Subcutaneous preadipocyte (primary cell): Measurements from ENCODE around the gene BRSK1. TPM values are rescaled to one million over a fixed set of nuclear protein-coding genes. Genes with fewer than 3 reads are reported as not detected.

ENCODE experiments used
- small RNA-seq: library from RNA; depleted of rRNA; stranded (forward); fragments of <200 nt; gene quantifications from one replicate; pipeline ENCODE3, GENCODE V24; 2012
- total RNA-seq: library from RNA; depleted of rRNA; stranded (reverse); fragments of >200 nt; gene quantifications from 2 replicates; pipeline ENCODE4 v1.2.3, GENCODE V29; 2012

Gene BRSK1
- total RNA-seq, result 0.59 and 1.8 TPM in 2 replicates

DNA sequence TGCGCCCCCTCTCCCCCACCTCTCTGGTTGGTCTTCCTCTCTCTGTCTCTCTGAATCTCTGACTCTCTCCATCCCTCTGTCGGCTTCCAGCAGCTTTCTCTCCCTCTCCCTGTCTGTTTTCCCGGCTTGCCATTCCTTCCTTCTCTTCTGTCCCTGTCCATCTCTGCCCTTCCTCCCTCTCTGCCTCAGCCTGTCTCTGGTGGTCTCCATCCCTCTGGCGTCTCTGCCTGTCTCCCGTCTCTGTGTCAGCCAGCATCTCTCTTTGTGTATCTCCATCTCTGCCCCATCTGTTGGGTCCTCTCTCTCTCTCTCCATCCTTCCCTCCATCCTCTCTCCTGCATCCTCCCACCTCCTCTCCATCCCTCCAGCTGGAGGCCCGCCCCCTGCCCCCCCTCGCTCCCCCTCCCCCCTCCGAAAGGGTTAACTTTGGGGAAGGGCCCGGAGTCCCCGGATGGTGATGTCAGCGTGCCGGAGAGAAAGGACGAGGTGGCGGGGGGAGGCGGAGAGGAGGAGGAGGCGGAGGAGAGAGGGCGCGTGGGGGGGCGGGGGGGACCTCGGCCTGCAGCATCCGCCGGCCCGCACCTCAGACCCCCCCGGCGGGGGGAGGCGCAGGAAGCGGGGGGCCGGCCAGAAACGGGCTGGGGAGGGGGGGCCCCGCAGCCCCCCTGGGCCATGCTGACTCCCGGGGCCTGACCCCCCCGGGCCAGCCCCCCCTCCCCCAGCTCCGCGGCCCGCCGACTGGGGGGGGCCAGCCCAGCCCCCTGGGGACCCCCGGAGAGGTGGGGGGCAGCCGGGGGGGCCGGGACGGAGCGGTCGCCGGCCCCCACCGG, at the start of gene BRSK1:
Gene BRSK1, plus strand, starts transcription at position 450 of the 830 bp plus-strand sequence. CDS start 446 bp downstream, outside the sequence.

DNA sequence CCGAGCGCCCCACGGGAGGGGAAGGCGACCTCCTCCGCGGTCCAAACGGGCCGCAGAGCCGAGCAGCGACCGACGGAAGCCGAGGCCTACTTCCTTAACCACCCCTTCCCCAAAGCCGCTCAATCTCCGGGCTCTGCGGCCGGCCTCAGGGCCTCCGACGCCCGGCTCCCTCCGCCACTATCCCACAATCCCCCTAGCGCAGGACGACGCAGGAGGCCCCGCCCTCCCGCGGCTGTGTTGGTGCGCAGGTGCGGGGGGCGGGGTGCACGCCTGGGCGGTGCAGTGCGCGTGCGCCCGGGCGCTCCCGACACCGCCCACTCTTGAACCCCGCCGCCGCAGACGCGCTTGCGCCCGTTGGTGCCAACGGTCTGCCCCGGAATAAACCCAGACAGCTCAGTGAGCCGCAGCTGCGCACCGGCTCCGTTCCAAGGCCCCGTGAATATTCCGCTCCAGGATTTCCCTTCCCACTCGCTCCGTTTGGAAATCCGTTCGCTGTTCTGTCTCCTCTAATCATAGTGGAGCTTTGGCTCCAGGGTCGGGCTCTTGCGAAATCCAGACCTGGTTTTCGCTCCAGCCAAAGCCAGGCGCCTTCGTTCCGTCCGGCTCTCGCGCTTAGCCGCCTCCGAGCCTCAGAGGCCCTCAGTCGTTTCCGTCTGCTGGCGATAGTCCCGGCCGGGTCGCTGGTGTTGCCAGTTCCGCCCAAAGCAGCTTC, 24.8 kb upstream of the BRSK1 start, which contains the start of gene PPP6R1:
Gene PPP6R1, minus strand, starts transcription at position 190 of the 712 bp plus-strand sequence. CDS start 11,914 bp downstream, outside the sequence.

DNA sequence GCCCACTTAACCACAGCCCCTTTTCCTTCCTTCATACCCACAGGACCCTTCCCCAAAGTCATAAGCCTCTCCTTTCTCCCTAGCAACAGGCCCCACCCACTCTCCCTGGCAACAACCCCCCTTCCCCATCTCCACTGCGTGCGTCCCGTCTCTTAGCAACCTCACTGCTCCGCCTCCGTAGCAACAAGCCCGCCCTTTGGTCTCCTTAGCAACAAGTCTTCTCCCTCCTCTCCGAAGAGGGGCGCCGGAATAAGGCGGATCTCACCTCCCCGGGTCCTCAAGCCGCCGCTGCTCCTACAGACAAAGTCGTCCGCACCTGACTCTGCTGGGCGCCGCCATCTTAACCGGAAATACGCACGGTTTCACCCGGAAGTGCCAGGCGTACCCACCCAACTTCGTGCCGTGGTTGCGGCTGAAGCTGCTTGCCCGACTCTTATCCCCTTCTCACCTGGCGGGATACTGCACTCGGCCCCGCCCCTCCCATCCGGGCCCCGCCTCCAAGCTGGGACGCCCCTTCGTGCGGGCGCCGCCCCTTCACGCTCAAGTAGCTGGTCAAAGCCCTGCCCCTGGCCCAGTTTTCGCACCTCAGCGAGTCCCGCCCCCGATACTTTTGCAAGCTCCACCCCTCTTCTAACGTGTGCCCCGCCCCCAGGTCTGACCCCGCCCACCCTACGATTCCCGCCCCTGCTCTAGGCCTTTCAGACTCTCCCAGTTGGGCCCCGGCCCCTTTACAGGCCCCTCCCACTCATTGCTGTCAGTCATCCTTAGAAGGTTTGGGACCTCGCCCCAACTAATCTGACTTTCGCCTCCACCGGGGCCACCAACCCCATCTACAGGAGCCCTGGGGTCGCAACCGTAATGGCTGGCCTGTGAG, 3.8 kb upstream of the BRSK1 start, which contains the start of gene HSPBP1:
Gene HSPBP1, minus strand, starts transcription at position 341 of the 874 bp plus-strand sequence. CDS start 502 bp downstream, outside the sequence.

DNA sequence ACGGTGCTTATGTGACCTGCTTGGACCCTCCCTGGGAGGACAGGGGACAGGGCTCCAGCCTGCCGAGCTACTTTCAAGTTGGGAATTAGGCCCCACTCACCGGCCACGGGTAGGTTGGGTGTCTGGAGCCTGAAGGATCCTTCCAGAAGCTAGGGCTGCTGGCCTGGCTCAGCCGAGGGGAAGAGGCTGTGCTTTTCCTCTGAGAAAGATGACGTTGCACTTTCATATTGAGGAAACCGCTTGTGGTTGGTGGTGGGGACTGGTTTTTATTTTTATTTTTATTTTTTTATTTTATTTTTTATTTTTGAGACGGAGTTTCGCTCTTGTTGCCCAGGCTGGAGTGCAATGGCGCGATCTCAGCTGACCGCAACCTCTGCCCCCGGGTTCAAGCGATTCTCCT, 41.4 kb downstream of the BRSK1 start, which contains the start of gene TMEM150B:
Gene TMEM150B, minus strand, starts transcription at position 170 of the 400 bp plus-strand sequence. CDS start 4,305 bp downstream, outside the sequence.

DNA sequence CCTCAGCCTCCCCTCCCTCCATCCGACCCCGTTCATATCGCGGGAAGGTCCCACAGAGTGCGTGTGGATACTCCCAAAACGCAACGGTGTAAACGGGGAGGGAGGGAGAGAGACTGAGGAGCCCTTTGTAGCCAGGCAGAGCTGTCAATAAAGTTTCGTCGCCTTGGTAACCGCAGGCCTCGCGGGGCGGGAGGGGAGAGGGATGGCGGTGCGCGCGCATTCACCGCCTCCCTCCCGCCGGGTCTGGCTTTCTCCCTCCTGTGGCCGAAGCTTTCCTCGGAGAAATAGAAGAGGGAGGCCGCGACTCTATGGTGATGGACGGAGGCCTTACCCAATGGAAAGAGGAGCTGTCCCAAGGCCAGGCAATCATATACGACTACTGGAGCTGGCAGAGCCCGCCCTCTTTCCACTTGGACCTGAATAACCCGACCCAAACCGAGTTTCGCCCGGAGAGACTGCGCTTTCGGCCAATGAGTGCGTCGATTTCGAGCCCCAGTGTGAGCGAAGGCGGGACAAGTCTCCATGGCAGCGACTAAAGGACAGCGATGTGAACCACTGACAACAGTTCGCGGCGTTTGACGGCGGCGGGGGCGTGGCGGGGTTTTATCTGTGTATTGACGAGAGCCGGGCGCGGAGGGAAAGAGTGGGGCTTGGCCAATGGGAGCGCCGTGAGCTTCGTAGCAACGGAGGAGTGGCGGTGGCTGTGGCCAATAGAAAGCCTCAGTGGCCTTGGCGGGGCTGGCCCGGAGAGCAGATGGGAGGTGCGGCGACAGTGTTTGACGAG, 55.5 kb downstream of the BRSK1 start, which contains the start of gene KMT5C:
Gene KMT5C, plus strand, starts transcription at position 772 of the 784 bp plus-strand sequence. CDS start 2,061 bp downstream, outside the sequence.

DNA sequence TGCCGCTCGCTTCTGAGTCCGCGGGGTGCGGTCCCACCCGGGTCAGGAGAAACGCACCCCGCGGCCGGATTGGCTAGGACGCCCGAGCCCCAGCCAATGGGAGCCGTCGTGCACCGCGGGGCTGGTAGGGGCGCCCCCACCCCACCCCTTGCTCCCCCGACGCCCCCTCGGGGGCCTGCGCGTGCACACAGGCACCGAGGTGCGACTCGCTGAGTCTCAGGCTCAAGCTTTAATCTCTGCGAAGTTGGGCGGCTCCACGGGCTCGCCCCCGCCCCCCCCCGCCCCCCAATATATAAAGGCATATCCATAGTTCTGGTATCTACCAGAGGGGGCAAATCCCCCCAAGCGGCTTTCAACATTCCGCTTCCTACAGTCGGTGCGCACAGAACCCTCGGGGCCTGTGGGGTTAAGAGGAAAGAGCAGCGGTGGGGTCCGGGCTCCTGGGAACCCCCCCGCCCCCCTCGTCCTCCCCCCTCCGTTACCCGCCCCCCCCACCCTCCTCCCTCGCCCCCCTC, 71.0 kb downstream of the BRSK1 start, which contains the start of gene COX6B2:
Gene COX6B2, minus strand, starts transcription at position 22 of the 515 bp plus-strand sequence. CDS start 198 bp downstream, outside the sequence.

Small RNAs within 50 kb of the gene (small RNA-seq; reads per million reads assigned to genes)
- gene MIR6802 (0.11 reads per million), gene MIR6803 (not detected)

Other genes starting within 250 kb of the BRSK1 start
- gene GP6, start 245.7 kb upstream of the BRSK1 start, total RNA-seq, result not detected in 2 replicates
- gene RDH13, start 220.8 kb upstream of the BRSK1 start, total RNA-seq, result 11.0 and 14.3 TPM in 2 replicates
- 0.98 TPM in 1 of 2 replicates, not detected in the other for gene EPS8L1, start 208.1 kb upstream of the BRSK1 start, total RNA-seq
- gene PPP1R12C, start 166.4 kb upstream of the BRSK1 start, total RNA-seq, result 39.3 and 55.1 TPM in 2 replicates
- 0.73 and 2.9 TPM in 2 replicates for gene TNNT1, start 134.8 kb upstream of the BRSK1 start, total RNA-seq
- gene TNNI3, start 126.3 kb upstream of the BRSK1 start, total RNA-seq, result 0.37 TPM in 1 of 2 replicates, not detected in the other
- gene DNAAF3, start 117.4 kb upstream of the BRSK1 start, total RNA-seq, result 0.59 and 1.5 TPM in 2 replicates
- 0.39 and 1.1 TPM in 2 replicates for gene SYT5, start 103.7 kb upstream of the BRSK1 start, total RNA-seq
- gene PTPRH, start 74.5 kb upstream of the BRSK1 start, total RNA-seq, result 5.3 and 11.4 TPM in 2 replicates
- 0.73 and 2.3 TPM in 2 replicates for gene TMEM86B, start 55.2 kb upstream of the BRSK1 start, total RNA-seq
- gene PPP6R1, start 25.0 kb upstream of the BRSK1 start, total RNA-seq, result 32.3 and 44.8 TPM in 2 replicates
- 36.6 and 38.9 TPM in 2 replicates for gene HSPBP1, start 3.9 kb upstream of the BRSK1 start, total RNA-seq
- not detected in 2 replicates for gene TMEM150B, start 41.3 kb downstream of the BRSK1 start, total RNA-seq
- 6.6 and 7.6 TPM in 2 replicates for gene KMT5C, start 55.9 kb downstream of the BRSK1 start, total RNA-seq
- not detected in 2 replicates for gene COX6B2, start 70.7 kb downstream of the BRSK1 start, total RNA-seq
- not detected in 2 replicates for gene GARIN5B, start 79.3 kb downstream of the BRSK1 start, total RNA-seq
- gene IL11, start 86.5 kb downstream of the BRSK1 start, total RNA-seq, result 0.37 and 1.6 TPM in 2 replicates
- gene TMEM190, start 92.8 kb downstream of the BRSK1 start, total RNA-seq, result not detected in 2 replicates
- not detected in 2 replicates for gene TMEM238, start 100.3 kb downstream of the BRSK1 start, total RNA-seq
- 171 and 427 TPM in 2 replicates for gene RPL28, start 101.9 kb downstream of the BRSK1 start, total RNA-seq
- gene UBE2S, start 123.8 kb downstream of the BRSK1 start, total RNA-seq, result 72.0 and 185 TPM in 2 replicates
- not detected in 2 replicates for gene SHISA7, start 159.3 kb downstream of the BRSK1 start, total RNA-seq
- gene ISOC2, start 177.6 kb downstream of the BRSK1 start, total RNA-seq, result 83.0 and 83.9 TPM in 2 replicates
- gene C19orf85, start 180.8 kb downstream of the BRSK1 start, total RNA-seq, result not detected in 2 replicates
- 2.6 and 2.7 TPM in 2 replicates for gene ZNF628, start 192.6 kb downstream of the BRSK1 start, total RNA-seq
- 9.9 and 10.0 TPM in 2 replicates for gene NAT14, start 201.2 kb downstream of the BRSK1 start, total RNA-seq
- gene SSC5D, start 204.4 kb downstream of the BRSK1 start, total RNA-seq, result 9.2 and 14.7 TPM in 2 replicates